Measurements from ENCODE around the gene RGS19. TPM values are rescaled to one million over a fixed set of nuclear protein-coding genes. Genes with fewer than 3 reads are reported as not detected.
A peak's percentile ranks its signal among the peaks of the same experiment; 100 is the strongest.

Gene RGS19
- total RNA-seq, 1 donor from 2014 or later: 7.6 TPM

DNA sequence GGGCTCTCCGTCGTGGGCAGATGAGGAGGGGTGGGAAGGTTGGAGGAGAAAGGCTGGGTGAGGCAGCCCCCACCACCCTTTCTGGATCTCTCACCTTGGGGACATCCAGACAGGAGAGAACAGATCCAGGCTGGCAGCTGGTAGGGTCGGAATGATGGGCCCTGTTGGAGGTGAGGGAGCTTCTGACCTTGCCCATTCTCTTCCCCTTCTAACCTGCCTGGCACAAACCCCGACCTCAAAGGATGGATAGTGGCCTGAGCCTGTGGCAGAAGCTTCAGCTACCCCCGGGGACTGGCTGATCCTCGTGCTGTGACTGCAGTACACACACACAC is 34.1 kb upstream of the RGS19 start:
- Mint-ChIP-seq H3K9me3 (ENCODE audit: low read depth) (no peaks in the 10 kb centered on the region), H3K27ac (no peak overlapping the region), H3K36me3 (ENCODE audit: insufficient read depth) (no peaks in the 10 kb centered on the region), H3K4me1 (ENCODE audit: low read depth) (no peaks in the 10 kb centered on the region), H3K27me3 (peaks cover 6% of the 10 kb centered on the region), H3K4me3 (ENCODE audit: low read depth) (no peak overlapping the region)
- no peak for DNase-seq (ENCODE audit: low spot score, unreplicated experiment)
- no peak for TF ChIP-seq CTCF (IDR thresholded peaks at IDR 0.05; ENCODE audit: unreplicated experiment)

DNA sequence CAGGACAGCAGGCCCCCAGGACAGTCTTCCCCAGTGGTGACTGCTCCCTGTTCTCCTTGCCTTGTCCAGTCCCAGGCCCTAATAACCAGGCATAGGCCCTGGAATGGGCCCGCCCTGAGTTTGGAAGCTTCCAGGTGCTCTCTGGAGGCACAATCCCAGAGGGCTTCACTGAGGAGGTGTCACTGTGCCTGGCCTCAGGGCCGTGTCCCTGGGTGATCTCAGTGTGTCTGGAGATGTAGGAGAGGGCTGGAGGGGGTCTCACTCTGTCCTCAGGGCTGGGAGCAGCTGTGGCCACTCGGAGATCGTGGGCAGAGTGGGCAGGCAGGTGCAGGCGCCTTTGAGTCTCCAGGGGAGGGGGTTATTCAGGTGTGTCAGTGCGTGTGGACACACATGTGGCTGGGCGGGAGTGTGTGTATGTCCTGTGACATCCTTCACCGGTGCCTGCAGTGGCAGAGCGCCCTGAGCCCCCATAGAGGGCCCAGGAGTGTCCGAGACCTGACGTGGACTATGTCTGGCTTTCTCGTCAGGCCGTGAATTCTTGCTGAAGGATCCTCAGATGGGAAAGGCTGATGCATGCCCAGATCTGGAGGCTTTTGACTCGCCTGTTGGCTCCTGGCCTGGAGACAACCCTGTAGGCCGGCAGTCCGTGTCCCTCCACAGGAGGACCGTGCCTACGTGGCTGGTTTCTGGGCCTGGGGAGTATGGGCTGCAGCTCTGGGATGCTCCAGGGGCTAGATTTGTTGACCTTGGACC is 33.5 kb upstream of the RGS19 start:
- Mint-ChIP-seq H3K4me3 (ENCODE audit: low read depth) (no peak overlapping the region), H3K4me1 (ENCODE audit: low read depth) (no peaks in the 10 kb centered on the region), H3K27ac (no peak overlapping the region), H3K27me3 (peaks cover 10% of the 10 kb centered on the region), H3K36me3 (ENCODE audit: insufficient read depth) (no peaks in the 10 kb centered on the region), H3K9me3 (ENCODE audit: low read depth) (no peaks in the 10 kb centered on the region)
- DNase-seq (ENCODE audit: low spot score, unreplicated experiment): no peak
- no peak for TF ChIP-seq CTCF (IDR thresholded peaks at IDR 0.05; ENCODE audit: unreplicated experiment)

GRCh38 chr20:64111841-64112641 is 32.7 kb upstream of the RGS19 start:
- Mint-ChIP-seq H3K27ac (no peak overlapping the region), H3K4me1 (ENCODE audit: low read depth) (no peaks in the 10 kb centered on the region), H3K36me3 (ENCODE audit: insufficient read depth) (no peaks in the 10 kb centered on the region), H3K9me3 (ENCODE audit: low read depth) (no peaks in the 10 kb centered on the region), H3K4me3 (ENCODE audit: low read depth) (no peak overlapping the region), H3K27me3 (peaks cover 12% of the 10 kb centered on the region)
- no peak for TF ChIP-seq CTCF (IDR thresholded peaks at IDR 0.05; ENCODE audit: unreplicated experiment)
- no peak for DNase-seq (ENCODE audit: low spot score, unreplicated experiment)

DNA sequence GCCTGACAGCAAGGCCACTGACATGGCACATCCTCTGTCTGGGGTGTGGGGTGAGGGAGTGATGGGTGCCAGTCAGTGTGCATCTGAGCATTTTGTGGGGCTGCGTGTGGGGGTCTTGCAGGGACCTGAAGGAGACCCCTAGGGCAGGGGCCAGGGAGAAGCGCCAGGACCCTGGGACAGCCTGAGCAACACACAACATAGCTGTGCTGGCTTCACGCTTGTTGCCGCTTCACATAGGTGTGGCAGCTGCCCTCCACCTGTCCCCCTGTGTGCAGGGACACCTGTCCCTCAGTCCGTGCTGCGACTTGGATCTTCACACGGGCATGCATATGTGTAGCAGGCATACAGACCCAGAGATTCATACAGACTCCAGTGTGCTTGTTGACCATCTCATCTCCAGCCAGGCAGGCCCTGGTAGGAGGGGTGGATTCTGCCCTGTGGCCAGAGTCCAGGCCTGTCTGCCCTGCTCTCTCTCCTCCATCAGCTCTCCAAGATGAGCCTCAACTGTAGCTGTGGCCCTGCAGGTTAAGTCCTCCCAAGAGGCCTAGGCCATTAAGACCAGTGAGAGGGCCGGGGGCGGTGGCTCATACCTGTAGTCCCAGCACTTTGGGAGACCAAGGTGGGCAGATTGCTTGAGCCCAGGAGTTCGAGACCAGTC is 31.2 kb upstream of the RGS19 start:
- H3K9me3 Mint-ChIP-seq (ENCODE audit: low read depth): no peaks in the 10 kb centered on the region
- H3K4me3 Mint-ChIP-seq (ENCODE audit: low read depth): no peak overlapping the region
- DNase-seq (ENCODE audit: low spot score, unreplicated experiment): no peak
- no peaks in the 10 kb centered on the region for H3K4me1 Mint-ChIP-seq (ENCODE audit: low read depth)
- no peak for TF ChIP-seq CTCF (IDR thresholded peaks at IDR 0.05; ENCODE audit: unreplicated experiment)
- peak overlapping the region; percentile 52 for H3K27ac Mint-ChIP-seq
- no peaks in the 10 kb centered on the region for H3K36me3 Mint-ChIP-seq (ENCODE audit: insufficient read depth)
- H3K27me3 Mint-ChIP-seq: peaks cover 18% of the 10 kb centered on the region

GRCh38 chr20:64109831-64110391 is 30.6 kb upstream of the RGS19 start:
- peaks cover 18% of the 10 kb centered on the region for H3K27me3 Mint-ChIP-seq
- no peak overlapping the region for H3K4me3 Mint-ChIP-seq (ENCODE audit: low read depth)
- H3K4me1 Mint-ChIP-seq (ENCODE audit: low read depth): no peaks in the 10 kb centered on the region
- DNase-seq (ENCODE audit: low spot score, unreplicated experiment): no peak
- no peak for TF ChIP-seq CTCF (IDR thresholded peaks at IDR 0.05; ENCODE audit: unreplicated experiment)
- no peaks in the 10 kb centered on the region for H3K36me3 Mint-ChIP-seq (ENCODE audit: insufficient read depth)
- H3K27ac Mint-ChIP-seq: no peak overlapping the region
- no peaks in the 10 kb centered on the region for H3K9me3 Mint-ChIP-seq (ENCODE audit: low read depth)
